Measurements from ENCODE around the gene ZNF652. TPM values are rescaled to one million over a fixed set of nuclear protein-coding genes. Genes with fewer than 3 reads are reported as not detected.
"Not testable (repeated sequence)": the region's sequence is repeated elsewhere in the genome, so short reads cannot be mapped to it uniquely, and the experiment has no call there.

Gene ZNF652
- total and polyA plus RNA-seq, 2 donors, result 17.8 to 32.0 TPM

GRCh38 chr17:49378311-49378710, 16.3 kb upstream of the ZNF652 start:
- DNase-seq (ENCODE audit: low read depth in 6 of 9, low spot score in 9 of 9), result no peak
- Histone ChIP-seq H3K4me1 (ENCODE audit: control insufficient read depth in 2 of 2, insufficient read depth in 2 of 2, low read length in 2 of 2) (no peaks in the 10 kb centered on the region), H3K27me3 (ENCODE audit: control insufficient read depth in 2 of 2, insufficient read depth in 1 of 2, low read length in 1 of 2) (no peaks in the 10 kb centered on the region), H3K9me3 (ENCODE audit: control insufficient read depth in 2 of 2, insufficient read depth in 1 of 2, low read length in 1 of 2) (no peaks in the 10 kb centered on the region), H3K27ac (ENCODE audit: low read depth in 1 of 2, low read length in 1 of 2) (no peak overlapping the region), H3K36me3 (ENCODE audit: control insufficient read depth in 2 of 2, insufficient read depth in 2 of 2, low read length in 1 of 2) (no peaks in the 10 kb centered on the region), H3K4me3 (ENCODE audit: low read length in 2 of 2) (no peak overlapping the region)
- 97% methylated on average over 5 of the region's 5 CpGs for WGBS

GRCh38 chr17:49375544-49375943, 13.5 kb upstream of the ZNF652 start:
- no peak overlapping the region for H3K27ac ChIP-seq (ENCODE audit: low read depth in 1 of 2, low read length in 1 of 2)
- no peak for DNase-seq (ENCODE audit: low read depth in 6 of 9, low spot score in 9 of 9)
- no peaks in the 10 kb centered on the region for H3K4me1 ChIP-seq (ENCODE audit: control insufficient read depth in 2 of 2, insufficient read depth in 2 of 2, low read length in 2 of 2)
- H3K9me3 ChIP-seq (ENCODE audit: control insufficient read depth in 2 of 2, insufficient read depth in 1 of 2, low read length in 1 of 2), result no peaks in the 10 kb centered on the region
- no peaks in the 10 kb centered on the region for H3K27me3 ChIP-seq (ENCODE audit: control insufficient read depth in 2 of 2, insufficient read depth in 1 of 2, low read length in 1 of 2)
- WGBS, result 100% methylated on average over 1 of the region's 1 CpG
- H3K4me3 ChIP-seq (ENCODE audit: low read length in 2 of 2), result no peak overlapping the region
- no peaks in the 10 kb centered on the region for H3K36me3 ChIP-seq (ENCODE audit: control insufficient read depth in 2 of 2, insufficient read depth in 2 of 2, low read length in 1 of 2)

DNA sequence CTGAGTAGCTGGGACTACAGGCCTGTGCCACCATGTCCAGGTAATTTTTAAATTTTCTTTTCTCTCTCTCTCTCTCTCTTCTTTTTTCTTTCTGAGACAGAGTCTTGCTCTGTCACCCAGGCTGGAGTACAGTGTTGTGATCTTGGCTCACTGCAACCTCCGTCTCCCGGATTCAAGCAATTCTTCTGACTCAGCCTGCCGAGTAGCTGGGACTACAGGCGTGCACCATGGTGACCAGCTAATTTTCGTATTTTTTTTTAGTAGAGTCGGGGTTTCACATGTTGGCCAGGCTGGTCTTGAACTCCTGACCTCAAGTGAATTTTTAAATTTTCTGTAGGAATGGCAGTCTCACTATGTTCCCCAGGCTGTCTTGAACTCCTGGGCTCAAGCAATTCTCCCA, 11.1 kb upstream of the ZNF652 start:
- no peaks in the 10 kb centered on the region for H3K9me3 ChIP-seq (ENCODE audit: control insufficient read depth in 2 of 2, insufficient read depth in 1 of 2, low read length in 1 of 2)
- no peaks in the 10 kb centered on the region for H3K36me3 ChIP-seq (ENCODE audit: control insufficient read depth in 2 of 2, insufficient read depth in 2 of 2, low read length in 1 of 2)
- no peak overlapping the region for H3K4me3 ChIP-seq (ENCODE audit: low read length in 2 of 2)
- H3K27ac ChIP-seq (ENCODE audit: low read depth in 1 of 2, low read length in 1 of 2), result no peak overlapping the region
- H3K27me3 ChIP-seq (ENCODE audit: control insufficient read depth in 2 of 2, insufficient read depth in 1 of 2, low read length in 1 of 2), result no peaks in the 10 kb centered on the region
- no peaks in the 10 kb centered on the region for H3K4me1 ChIP-seq (ENCODE audit: control insufficient read depth in 2 of 2, insufficient read depth in 2 of 2, low read length in 2 of 2)
- no peak for DNase-seq (ENCODE audit: low read depth in 6 of 9, low spot score in 9 of 9)
- WGBS, result 98% methylated on average over 6 of the region's 6 CpGs

- 90% methylated on average over 7 of the region's 7 CpGs for WGBS
- no peak overlapping the region for H3K27ac ChIP-seq (ENCODE audit: low read depth in 1 of 2, low read length in 1 of 2)
- no peak for DNase-seq (ENCODE audit: low read depth in 6 of 9, low spot score in 9 of 9)
These were observed 10.4 kb upstream of the ZNF652 start for GRCh38 chr17:49372425-49372824.

DNA sequence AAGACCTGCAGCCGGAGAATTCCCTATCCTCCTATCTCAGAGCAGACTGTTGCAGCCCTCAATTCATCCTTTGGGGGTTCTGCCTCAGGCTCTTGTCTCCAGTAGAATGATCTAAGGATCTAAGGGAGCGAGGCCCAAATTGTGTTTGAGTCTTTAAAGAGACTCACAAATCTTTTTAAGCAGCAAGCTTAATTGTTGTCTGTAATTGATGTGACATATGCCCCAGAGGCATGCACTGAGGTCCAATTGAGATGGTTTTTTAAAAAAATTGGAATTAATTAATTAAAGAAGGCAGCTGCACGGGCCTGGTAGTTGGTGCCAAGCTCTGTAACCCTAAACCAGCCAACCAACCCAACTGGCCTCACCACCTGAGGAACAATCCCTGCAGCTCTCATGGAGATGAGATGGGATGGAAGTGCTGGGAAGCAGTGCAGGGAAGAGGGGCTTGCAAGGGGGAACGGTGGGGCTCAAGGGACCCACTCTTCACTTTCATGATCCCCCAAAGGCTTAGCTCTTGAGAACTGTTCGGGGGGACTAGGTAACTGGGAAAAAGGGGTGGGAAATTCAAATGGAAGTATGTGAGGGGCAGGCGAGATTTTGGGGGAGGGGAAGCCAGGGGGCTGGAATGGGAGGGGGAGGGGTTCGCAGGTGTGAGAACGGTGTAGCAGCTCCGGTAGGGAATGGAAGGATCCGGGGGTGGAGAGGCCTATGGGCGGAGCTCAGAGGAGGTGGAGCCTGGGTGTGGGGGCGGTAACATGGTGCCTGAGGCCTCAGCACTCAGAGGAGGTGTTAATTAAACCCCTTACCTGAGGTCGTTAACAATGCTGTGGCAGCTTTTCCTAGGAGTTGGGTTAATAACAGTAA, 9.2 kb upstream of the ZNF652 start:
- no peak overlapping the region for H3K4me3 ChIP-seq (ENCODE audit: low read length in 2 of 2)
- H3K36me3 ChIP-seq (ENCODE audit: control insufficient read depth in 2 of 2, insufficient read depth in 2 of 2, low read length in 1 of 2), result no peaks in the 10 kb centered on the region
- H3K9me3 ChIP-seq (ENCODE audit: control insufficient read depth in 2 of 2, insufficient read depth in 1 of 2, low read length in 1 of 2), result no peaks in the 10 kb centered on the region
- H3K27ac ChIP-seq (ENCODE audit: low read depth in 1 of 2, low read length in 1 of 2), result no peak overlapping the region
- 94% methylated on average over 13 of the region's 13 CpGs for WGBS
- H3K27me3 ChIP-seq (ENCODE audit: control insufficient read depth in 2 of 2, insufficient read depth in 1 of 2, low read length in 1 of 2), result no peaks in the 10 kb centered on the region
- no peak for DNase-seq (ENCODE audit: low read depth in 6 of 9, low spot score in 9 of 9)
- H3K4me1 ChIP-seq (ENCODE audit: control insufficient read depth in 2 of 2, insufficient read depth in 2 of 2, low read length in 2 of 2), result peaks cover 0 to under 1% of the 10 kb centered on the region in 2 donors

More at GRCh38 chr17:49372425-49372824, 10.4 kb upstream of the ZNF652 start:
- H3K4me1 ChIP-seq (ENCODE audit: control insufficient read depth in 2 of 2, insufficient read depth in 2 of 2, low read length in 2 of 2), result no peaks in the 10 kb centered on the region
- no peaks in the 10 kb centered on the region for H3K9me3 ChIP-seq (ENCODE audit: control insufficient read depth in 2 of 2, insufficient read depth in 1 of 2, low read length in 1 of 2)
- H3K4me3 ChIP-seq (ENCODE audit: low read length in 2 of 2), result no peak overlapping the region
- no peaks in the 10 kb centered on the region for H3K27me3 ChIP-seq (ENCODE audit: control insufficient read depth in 2 of 2, insufficient read depth in 1 of 2, low read length in 1 of 2)
- H3K36me3 ChIP-seq (ENCODE audit: control insufficient read depth in 2 of 2, insufficient read depth in 2 of 2, low read length in 1 of 2), result no peaks in the 10 kb centered on the region

DNA sequence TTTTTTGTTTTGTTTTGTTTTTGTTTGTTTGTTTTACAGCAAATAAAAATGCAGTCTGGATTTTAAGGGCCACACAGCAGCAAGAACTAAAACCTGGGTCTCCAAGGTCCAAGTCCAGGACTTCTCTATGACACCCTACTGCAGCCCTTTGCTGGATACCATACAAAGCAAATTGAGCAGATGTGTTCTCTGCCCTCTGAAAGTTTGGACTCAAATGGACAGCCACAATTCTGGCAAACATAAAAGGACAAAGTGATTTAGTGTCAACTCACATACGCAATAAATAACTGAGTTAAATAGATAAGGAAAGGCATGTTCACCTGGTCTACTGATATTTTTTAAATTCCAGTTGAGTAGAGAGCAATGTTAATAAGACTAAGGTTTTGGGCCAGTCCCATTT, 7.7 kb upstream of the ZNF652 start:
- Histone ChIP-seq H3K4me3 (ENCODE audit: low read length in 2 of 2) (no peak overlapping the region), H3K36me3 (ENCODE audit: control insufficient read depth in 2 of 2, insufficient read depth in 2 of 2, low read length in 1 of 2) (no peaks in the 10 kb centered on the region), H3K4me1 (ENCODE audit: control insufficient read depth in 2 of 2, insufficient read depth in 2 of 2, low read length in 2 of 2) (peaks cover 4 to 11% of the 10 kb centered on the region in 2 donors), H3K9me3 (ENCODE audit: control insufficient read depth in 2 of 2, insufficient read depth in 1 of 2, low read length in 1 of 2) (no peaks in the 10 kb centered on the region), H3K27ac (ENCODE audit: low read depth in 1 of 2, low read length in 1 of 2) (no peak overlapping the region), H3K27me3 (ENCODE audit: control insufficient read depth in 2 of 2, insufficient read depth in 1 of 2, low read length in 1 of 2) (no peaks in the 10 kb centered on the region)
- WGBS, result 98% methylated on average over 1 of the region's 1 CpG
- no peak for DNase-seq (ENCODE audit: low read depth in 6 of 9, low spot score in 9 of 9)

DNA sequence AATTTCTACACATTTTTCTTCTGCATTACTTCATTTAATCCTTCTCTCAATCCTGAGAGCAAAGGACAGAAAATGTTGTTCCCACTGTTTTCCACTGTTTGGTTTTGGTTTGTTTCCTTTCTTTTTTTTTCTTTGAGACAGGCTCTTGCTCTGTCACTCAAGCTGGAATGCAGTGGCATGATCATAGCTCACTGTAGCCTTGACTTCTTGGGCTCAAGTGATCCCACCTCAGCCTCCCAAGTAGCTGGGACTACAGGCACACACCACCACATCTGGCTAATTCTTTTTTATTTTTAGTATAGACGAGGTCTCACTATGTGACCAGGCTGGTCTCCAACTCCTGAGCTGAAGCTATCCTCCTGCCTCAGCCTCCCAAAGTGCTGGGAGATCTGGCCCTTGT, 7.0 kb upstream of the ZNF652 start:
- H3K4me3 ChIP-seq (ENCODE audit: low read length in 2 of 2), result no peak overlapping the region
- no peaks in the 10 kb centered on the region for H3K9me3 ChIP-seq (ENCODE audit: control insufficient read depth in 2 of 2, insufficient read depth in 1 of 2, low read length in 1 of 2)
- H3K27me3 ChIP-seq (ENCODE audit: control insufficient read depth in 2 of 2, insufficient read depth in 1 of 2, low read length in 1 of 2), result no peaks in the 10 kb centered on the region
- no peak overlapping the region for H3K27ac ChIP-seq (ENCODE audit: low read depth in 1 of 2, low read length in 1 of 2)
- 92% methylated on average over 1 of the region's 1 CpG for WGBS
- H3K36me3 ChIP-seq (ENCODE audit: control insufficient read depth in 2 of 2, insufficient read depth in 2 of 2, low read length in 1 of 2), result no peaks in the 10 kb centered on the region
- H3K4me1 ChIP-seq (ENCODE audit: control insufficient read depth in 2 of 2, insufficient read depth in 2 of 2, low read length in 2 of 2), result peaks cover 4 to 11% of the 10 kb centered on the region in 2 donors
- DNase-seq (ENCODE audit: low read depth in 6 of 9, low spot score in 9 of 9), result no peak

GRCh38 chr17:49365667-49366066, 3.6 kb upstream of the ZNF652 start:
- no peaks in the 10 kb centered on the region for H3K36me3 ChIP-seq (ENCODE audit: control insufficient read depth in 2 of 2, insufficient read depth in 2 of 2, low read length in 1 of 2)
- H3K27me3 ChIP-seq (ENCODE audit: control insufficient read depth in 2 of 2, insufficient read depth in 1 of 2, low read length in 1 of 2), result no peaks in the 10 kb centered on the region
- WGBS, result 4% methylated on average over 2 of the region's 2 CpGs
- peak in 2 of 9 donors; percentile 50 to 69 for DNase-seq (ENCODE audit: low read depth in 6 of 9, low spot score in 9 of 9)
- H3K27ac ChIP-seq (ENCODE audit: low read depth in 1 of 2, low read length in 1 of 2), result peak overlapping the region in 1 of 2 donors; percentile 18
- no peak overlapping the region for H3K4me3 ChIP-seq (ENCODE audit: low read length in 2 of 2)
- H3K4me1 ChIP-seq (ENCODE audit: control insufficient read depth in 2 of 2, insufficient read depth in 2 of 2, low read length in 2 of 2), result peaks cover 5 to 23% of the 10 kb centered on the region in 2 donors
- H3K9me3 ChIP-seq (ENCODE audit: control insufficient read depth in 2 of 2, insufficient read depth in 1 of 2, low read length in 1 of 2), result no peaks in the 10 kb centered on the region

DNA sequence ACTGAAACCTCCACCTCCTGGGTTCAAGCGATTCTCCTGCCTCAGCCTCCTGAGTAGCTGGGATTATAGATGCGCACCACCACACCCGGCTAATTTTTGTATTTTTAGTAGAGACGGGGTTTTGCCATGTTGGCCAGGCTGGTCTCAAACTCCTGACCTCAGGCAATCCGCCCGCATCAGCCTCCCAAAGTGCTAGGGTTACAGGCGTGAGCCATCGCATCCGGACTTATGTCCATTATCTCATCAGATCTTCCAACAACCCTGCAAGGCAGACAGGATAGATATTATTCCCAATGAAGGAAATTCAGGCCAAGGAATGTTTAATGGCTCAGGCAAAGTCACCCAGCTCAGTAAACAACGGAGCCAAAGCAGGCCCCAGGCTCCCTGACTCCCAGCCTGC, 3.1 kb upstream of the ZNF652 start:
- not testable (repeated sequence) for DNase-seq (ENCODE audit: low read depth in 6 of 9, low spot score in 9 of 9); H3K27me3 ChIP-seq (ENCODE audit: control insufficient read depth in 2 of 2, insufficient read depth in 1 of 2, low read length in 1 of 2); H3K36me3 ChIP-seq (ENCODE audit: control insufficient read depth in 2 of 2, insufficient read depth in 2 of 2, low read length in 1 of 2); H3K4me3 ChIP-seq (ENCODE audit: low read length in 2 of 2); H3K27ac ChIP-seq (ENCODE audit: low read depth in 1 of 2, low read length in 1 of 2); H3K9me3 ChIP-seq (ENCODE audit: control insufficient read depth in 2 of 2, insufficient read depth in 1 of 2, low read length in 1 of 2)
- WGBS, result 97% methylated on average over 10 of the region's 10 CpGs
- peaks cover 10 to 28% of the 10 kb centered on the region in 2 donors for H3K4me1 ChIP-seq (ENCODE audit: control insufficient read depth in 2 of 2, insufficient read depth in 2 of 2, low read length in 2 of 2)

Measured in thymus (tissue), 11 donors.